SH-SY5Y (cell line): Measurements from ENCODE around the gene CXXC5.

Source experiments
- GATA2 ChIP-seq: IDR thresholded peaks from 2 replicates; pipeline ENCODE4 v1.6.1; 2011; ENCODE audit warnings: mild to moderate bottlenecking, low read depth, low read length
- GATA3 ChIP-seq: IDR thresholded peaks from 2 replicates; pipeline ENCODE4 v1.6.1; 2011; ENCODE audit warnings: low read depth, mild to moderate bottlenecking, low read length, moderate library complexity

DNA sequence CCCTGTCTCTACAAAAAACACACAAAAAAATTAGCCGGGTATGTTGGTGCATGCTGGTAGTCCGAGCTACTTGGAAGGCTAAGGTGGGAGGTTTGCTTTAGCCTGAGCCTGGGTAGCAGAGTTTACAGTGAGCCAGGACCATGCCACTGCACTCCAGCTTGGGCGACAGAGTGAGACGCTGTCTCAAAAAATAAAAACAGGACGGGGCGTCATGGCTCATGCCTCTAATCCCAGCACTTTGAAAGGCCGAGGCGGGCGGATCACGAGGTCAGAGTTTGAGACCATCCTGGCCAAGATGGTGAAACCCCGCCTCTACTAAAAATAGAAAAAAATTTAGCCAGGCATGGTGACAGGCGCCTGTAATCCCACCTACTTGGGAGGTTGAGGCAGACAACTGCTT lies 46.7 kb upstream of the CXXC5 start:
- TF ChIP-seq GATA2 = no peak
- TF ChIP-seq GATA3 = no peak
